ENCODE measurements around the gene TPST2.

DNA sequence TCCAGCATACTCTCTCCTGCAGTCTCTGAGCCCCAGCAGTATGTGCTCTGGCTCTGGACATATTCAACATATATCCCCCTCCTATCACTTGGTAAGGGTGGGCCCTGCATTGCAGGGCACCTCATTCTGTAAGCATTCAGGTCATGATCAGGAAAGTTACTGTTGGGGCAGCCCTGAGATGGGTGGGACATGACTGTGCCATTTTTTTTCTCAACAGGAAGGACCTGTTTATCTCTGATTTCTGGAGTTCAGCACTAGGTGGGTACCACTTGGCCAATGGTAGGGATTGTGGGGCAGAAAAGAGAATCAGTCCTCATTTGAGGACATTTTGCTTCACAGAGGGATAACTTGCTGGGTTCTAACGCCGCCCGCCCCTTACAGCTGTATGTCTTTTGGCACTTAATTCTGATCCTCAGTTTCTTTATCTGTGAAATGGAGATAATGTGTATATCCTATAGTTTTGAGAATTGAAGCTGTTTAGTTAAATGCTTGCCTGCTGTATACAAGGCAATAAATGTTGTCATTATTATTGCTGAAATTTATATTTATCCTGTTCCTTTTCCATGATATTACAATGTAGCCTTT lies 104.0 kb downstream of the TPST2 start:
- TF ChIP-seq CTCF (IDR thresholded peaks at IDR 0.05; ENCODE audit: low read length) (no peak), EZH2phosphoT487 (IDR thresholded peaks at IDR 0.05; ENCODE audit: low read length) (no peak), EZH2 (optimal IDR thresholded peaks at IDR 0.05; ENCODE audit: low read depth, low read length) (no peak)
